ENCODE results near the gene MACC1.
A peak's percentile ranks its signal among the peaks of the same experiment; 100 is the strongest.

The MACC1 gene

GRCh38 chr7:20158684-20159083, 58.5 kb downstream of the MACC1 start:
- no peak overlapping the region for H3K27ac Mint-ChIP-seq
- H3K9me3 Mint-ChIP-seq, result no peaks in the 10 kb centered on the region
- peaks cover 0 to 3% of the 10 kb centered on the region in 2 donors for H3K36me3 Mint-ChIP-seq
- H3K4me1 Mint-ChIP-seq, result peaks cover 5 to 7% of the 10 kb centered on the region in 2 donors
- no peak overlapping the region for H3K4me3 Mint-ChIP-seq
- ATAC-seq (replicated peaks) (peak; percentile 39 to 54), DNase-seq (no peak)
- no peaks in the 10 kb centered on the region for H3K27me3 Mint-ChIP-seq

GRCh38 chr7:20157456-20157855, 59.7 kb downstream of the MACC1 start:
- Mint-ChIP-seq H3K27me3 (no peaks in the 10 kb centered on the region), H3K36me3 (peaks cover 0 to 3% of the 10 kb centered on the region in 2 donors), H3K4me3 (no peak overlapping the region), H3K27ac (no peak overlapping the region), H3K9me3 (no peaks in the 10 kb centered on the region), H3K4me1 (peaks cover 9 to 14% of the 10 kb centered on the region in 2 donors)
- no peak for ATAC-seq (replicated peaks)
- DNase-seq, result no peak

GRCh38 chr7:20153999-20154398, 63.2 kb downstream of the MACC1 start:
- no peak overlapping the region for H3K4me3 Mint-ChIP-seq
- H3K27me3 Mint-ChIP-seq, result no peaks in the 10 kb centered on the region
- H3K9me3 Mint-ChIP-seq, result no peaks in the 10 kb centered on the region
- H3K36me3 Mint-ChIP-seq, result peaks cover 3 to 4% of the 10 kb centered on the region in 2 donors
- ATAC-seq (replicated peaks) (no peak), DNase-seq (no peak)
- H3K4me1 Mint-ChIP-seq, result peaks cover 16 to 28% of the 10 kb centered on the region in 2 donors
- no peak overlapping the region for H3K27ac Mint-ChIP-seq

GRCh38 chr7:20153567-20153966, 63.6 kb downstream of the MACC1 start:
- no peak overlapping the region for H3K4me3 Mint-ChIP-seq
- H3K27ac Mint-ChIP-seq, result no peak overlapping the region
- H3K36me3 Mint-ChIP-seq, result peaks cover 3 to 4% of the 10 kb centered on the region in 2 donors
- H3K4me1 Mint-ChIP-seq, result peaks cover 15 to 23% of the 10 kb centered on the region in 2 donors
- no peaks in the 10 kb centered on the region for H3K9me3 Mint-ChIP-seq
- H3K27me3 Mint-ChIP-seq, result no peaks in the 10 kb centered on the region
- DNase-seq, result no peak
- ATAC-seq (replicated peaks), result no peak

GRCh38 chr7:20152511-20152910, 64.7 kb downstream of the MACC1 start:
- Mint-ChIP-seq H3K4me1 (peaks cover 13 to 21% of the 10 kb centered on the region in 2 donors), H3K36me3 (peaks cover 3 to 4% of the 10 kb centered on the region in 2 donors), H3K9me3 (no peaks in the 10 kb centered on the region), H3K27ac (no peak overlapping the region), H3K27me3 (no peaks in the 10 kb centered on the region), H3K4me3 (no peak overlapping the region)
- ATAC-seq (replicated peaks) (peak in 1 of 2 donors; percentile 55), DNase-seq (no peak)

- peak overlapping the region in 1 of 2 donors; percentile 11 for H3K4me3 Mint-ChIP-seq
- peaks cover 3 to 4% of the 10 kb centered on the region in 2 donors for H3K36me3 Mint-ChIP-seq
- H3K27me3 Mint-ChIP-seq, result no peaks in the 10 kb centered on the region
- H3K27ac Mint-ChIP-seq, result no peak overlapping the region
- H3K4me1 Mint-ChIP-seq, result peaks cover 13 to 21% of the 10 kb centered on the region in 2 donors
- DNase-seq, result no peak
- peak in 1 of 2 donors; percentile 39 for ATAC-seq (replicated peaks)
- no peaks in the 10 kb centered on the region for H3K9me3 Mint-ChIP-seq
These were observed 65.3 kb downstream of the MACC1 start for GRCh38 chr7:20151708-20152456.

GRCh38 chr7:20146451-20146850, 70.7 kb downstream of the MACC1 start:
- no peak for DNase-seq
- ATAC-seq (replicated peaks), result no peak
- Mint-ChIP-seq H3K4me3 (no peak overlapping the region), H3K27ac (no peak overlapping the region), H3K27me3 (no peaks in the 10 kb centered on the region), H3K4me1 (peaks cover 4 to 6% of the 10 kb centered on the region in 2 donors), H3K9me3 (no peaks in the 10 kb centered on the region), H3K36me3 (peaks cover 2 to 16% of the 10 kb centered on the region in 2 donors)

- peaks cover 0 to 5% of the 10 kb centered on the region in 2 donors for H3K4me1 Mint-ChIP-seq
- H3K27ac Mint-ChIP-seq, result no peak overlapping the region
- H3K4me3 Mint-ChIP-seq, result no peak overlapping the region
- DNase-seq (no peak), ATAC-seq (replicated peaks) (no peak)
- H3K27me3 Mint-ChIP-seq, result no peaks in the 10 kb centered on the region
- H3K9me3 Mint-ChIP-seq, result no peaks in the 10 kb centered on the region
- H3K36me3 Mint-ChIP-seq, result peaks cover 2 to 16% of the 10 kb centered on the region in 2 donors
These were observed 72.4 kb downstream of the MACC1 start for GRCh38 chr7:20144801-20145200.

GRCh38 chr7:20141666-20142065, 75.5 kb downstream of the MACC1 start:
- Mint-ChIP-seq H3K36me3 (peaks cover 4 to 22% of the 10 kb centered on the region in 2 donors), H3K4me3 (no peak overlapping the region), H3K4me1 (peaks cover 0 to 5% of the 10 kb centered on the region in 2 donors), H3K27me3 (no peaks in the 10 kb centered on the region), H3K27ac (no peak overlapping the region), H3K9me3 (no peaks in the 10 kb centered on the region)
- peak in 1 of 2 donors; percentile 36 for ATAC-seq (replicated peaks)
- no peak for DNase-seq

- no peaks in the 10 kb centered on the region for H3K27me3 Mint-ChIP-seq
- no peak overlapping the region for H3K4me3 Mint-ChIP-seq
- no peaks in the 10 kb centered on the region for H3K9me3 Mint-ChIP-seq
- H3K27ac Mint-ChIP-seq, result no peak overlapping the region
- peaks cover 0 to 5% of the 10 kb centered on the region in 2 donors for H3K4me1 Mint-ChIP-seq
- H3K36me3 Mint-ChIP-seq, result peaks cover 4 to 22% of the 10 kb centered on the region in 2 donors
- ATAC-seq (replicated peaks) (no peak), DNase-seq (no peak)
These were observed 76.2 kb downstream of the MACC1 start for GRCh38 chr7:20141002-20141345.

GRCh38 chr7:20140291-20141001, 76.7 kb downstream of the MACC1 start:
- Mint-ChIP-seq H3K4me3 (no peak overlapping the region), H3K27ac (no peak overlapping the region), H3K27me3 (no peaks in the 10 kb centered on the region), H3K36me3 (peaks cover 4 to 22% of the 10 kb centered on the region in 2 donors), H3K9me3 (no peaks in the 10 kb centered on the region), H3K4me1 (peaks cover 0 to 5% of the 10 kb centered on the region in 2 donors)
- ATAC-seq (replicated peaks), result no peak
- no peak for DNase-seq

- no peak overlapping the region for H3K4me3 Mint-ChIP-seq
- H3K9me3 Mint-ChIP-seq, result no peaks in the 10 kb centered on the region
These were observed 80.5 kb downstream of the MACC1 start for GRCh38 chr7:20136647-20137046.

GRCh38 chr7:20133803-20134202, 83.4 kb downstream of the MACC1 start:
- Mint-ChIP-seq H3K4me1 (no peaks in the 10 kb centered on the region), H3K27me3 (no peaks in the 10 kb centered on the region), H3K4me3 (no peak overlapping the region), H3K9me3 (no peaks in the 10 kb centered on the region), H3K36me3 (no peaks in the 10 kb centered on the region), H3K27ac (no peak overlapping the region)
- ATAC-seq (replicated peaks) (no peak), DNase-seq (no peak)

More at GRCh38 chr7:20136647-20137046, 80.5 kb downstream of the MACC1 start:
- Mint-ChIP-seq H3K27ac (no peak overlapping the region), H3K4me1 (peaks cover 0 to 5% of the 10 kb centered on the region in 2 donors), H3K27me3 (no peaks in the 10 kb centered on the region), H3K36me3 (peaks cover 2 to 10% of the 10 kb centered on the region in 2 donors)
- no peak for ATAC-seq (replicated peaks)
- DNase-seq, result no peak

- no peak for ATAC-seq (replicated peaks)
- no peaks in the 10 kb centered on the region for H3K4me1 Mint-ChIP-seq
- H3K4me3 Mint-ChIP-seq, result no peak overlapping the region
- H3K27me3 Mint-ChIP-seq, result no peaks in the 10 kb centered on the region
- no peak for DNase-seq
- H3K9me3 Mint-ChIP-seq, result no peaks in the 10 kb centered on the region
- no peak overlapping the region for H3K27ac Mint-ChIP-seq
- no peaks in the 10 kb centered on the region for H3K36me3 Mint-ChIP-seq
These were observed 84.6 kb downstream of the MACC1 start for GRCh38 chr7:20132585-20132984.

GRCh38 chr7:20131776-20132175, 85.4 kb downstream of the MACC1 start:
- H3K4me3 Mint-ChIP-seq, result no peak overlapping the region

More at GRCh38 chr7:20131776-20132175, 85.4 kb downstream of the MACC1 start:
- ATAC-seq (replicated peaks) (no peak), DNase-seq (no peak)
- Mint-ChIP-seq H3K27ac (no peak overlapping the region), H3K4me1 (no peaks in the 10 kb centered on the region), H3K36me3 (no peaks in the 10 kb centered on the region), H3K27me3 (no peaks in the 10 kb centered on the region), H3K9me3 (no peaks in the 10 kb centered on the region)
